Upper lobe of left lung (tissue), 4 donors: ENCODE data around the gene AGBL3.

ENCODE experiments used
- CTCF ChIP-seq, 6 experiments: fragments of 450-650 bp in 4 of 6; fragments of 200-600 bp in 2 of 6; sonication (generic) in 2 of 6; IDR thresholded peaks; one replicate each; pipeline ENCODE4 v1.5.1; 2016 to 2019; ENCODE audit warnings: antibody characterized with exemption in 6 of 6
- POLR2A ChIP-seq, 4 donors: fragments of 450-650 bp; IDR thresholded peaks; one replicate each; pipeline ENCODE4 v1.5.1; 2016 to 2017; ENCODE audit warnings: antibody characterized with exemption in 4 of 4, mild to moderate bottlenecking in 2 of 4
- POLR2AphosphoS5 ChIP-seq, 2 donors: sonication (generic); formaldehyde crosslinking; IDR thresholded peaks; one replicate each; pipeline ENCODE4 v1.5.1; 2017; ENCODE audit warnings: antibody characterized with exemption in 2 of 2

GRCh38 chr7:134999136-134999535, 12.8 kb downstream of the AGBL3 start:
- TF ChIP-seq CTCF (IDR thresholded peaks at IDR 0.05) = no peak
- TF ChIP-seq POLR2A (IDR thresholded peaks at IDR 0.05) = no peak
- TF ChIP-seq POLR2AphosphoS5 (IDR thresholded peaks at IDR 0.05) = no peak
